K562 (cell line): ENCODE measurements around the gene RALY. TPM values are rescaled to one million over a fixed set of nuclear protein-coding genes. Genes with fewer than 3 reads are reported as not detected.

Experiments used
- ATAC-seq: fragments of 200-7000 bp; cut with Tn5 transposase; 3 replicates; pipeline ENCODE4 v1.9.1; 2020; ENCODE audit warnings: moderate library complexity
- BruUV-seq: library from RNA; stranded (reverse); fragments of 400-500 nt; replicated peaks from 2 replicates; lab custom pipeline; 2021; lab: Mats Ljungman, UMichigan
- CTCF ChIA-PET: fragments of 300-600 bp; formaldehyde crosslinking; extraction: SDS; loops from one replicate; lab custom pipeline; 2021; ENCODE audit warnings: low intra/inter-chr PET ratio; lab: Yijun Ruan, JAX
- POLR2A ChIA-PET: fragments of 300-600, 350-650 bp; sonication (Branson Sonifier 250); formaldehyde crosslinking; extraction: SDS; loops from one replicate; lab custom pipeline; 2021; ENCODE audit warnings: antibody characterized with exemption, inconsistent platforms; lab: Yijun Ruan, JAX
- DNase-seq, 4 experiments: peaks; one replicate each; pipeline versions ENCODE4 v3.0.0 to v3.0.0-alpha.2; 2011 to 2018; ENCODE audit warnings: low spot score in 3 of 4, mixed read lengths in 3 of 4; ENCODE audit errors: extremely low read depth in 1 of 4
- FAIRE-seq: peaks from 2 replicates; lab custom pipeline; 2011; peaks lifted over from hg19 to GRCh38; lab: Jason Lieb, UNC
- H2AFZ ChIP-seq: 2 replicates; pipeline ENCODE4 v1.6.0; 2011; ENCODE audit warnings: low read depth, low read length, control low read depth, inconsistent platforms
- H3K27ac ChIP-seq: fragments of 200-600 bp; 3 replicates; pipeline ENCODE4 v1.8.0; 2011; ENCODE audit warnings: low read depth, mild to moderate bottlenecking, control low read depth, inconsistent platforms, low read length, moderate library complexity, mixed read lengths; ENCODE audit errors: extremely low read depth
- H3K27me3 ChIP-seq, 2 experiments: fragments of 300-600 bp in 1 of 2; 2 replicates in 1 of 2; 3 replicates in 1 of 2; pipeline versions ENCODE4 v1.6.0 to v1.8.0; 2011; ENCODE audit warnings: inconsistent platforms in 2 of 2, low read length in 2 of 2, mild to moderate bottlenecking in 1 of 2, mixed read lengths in 1 of 2, moderate library complexity in 1 of 2; ENCODE audit not compliant: control insufficient read depth in 2 of 2, insufficient read depth in 2 of 2
- H3K36me3 ChIP-seq: fragments of 300-600 bp; 3 replicates; pipeline ENCODE4 v1.8.0; 2011; ENCODE audit warnings: mild to moderate bottlenecking, low read length, inconsistent platforms; ENCODE audit not compliant: control insufficient read depth, insufficient read depth
- H3K4me1 ChIP-seq, 2 experiments: fragments of 200-600 bp in 1 of 2; replicated peaks in 1 of 2; 2 replicates in 1 of 2; 3 replicates in 1 of 2; pipeline versions ENCODE4 v1.5.1 to v1.8.0; 2011; ENCODE audit warnings: inconsistent platforms in 2 of 2, low read length in 2 of 2, mild to moderate bottlenecking in 1 of 2, mixed read lengths in 1 of 2, moderate library complexity in 1 of 2; ENCODE audit not compliant: control insufficient read depth in 2 of 2, insufficient read depth in 2 of 2
- H3K4me2 ChIP-seq: 2 replicates; pipeline ENCODE4 v1.6.1; 2011; ENCODE audit warnings: low read length, control low read depth, inconsistent platforms, mixed read lengths; ENCODE audit not compliant: insufficient read depth
- H3K4me3 ChIP-seq: fragments of 200-600 bp; sonication (generic), shearing (Covaris generic); 2 replicates; pipeline ENCODE4 v1.5.1; 2016; ENCODE audit warnings: control low read depth, inconsistent platforms
- H3K79me2 ChIP-seq: fragments of 200-600 bp; 3 replicates; pipeline ENCODE4 v1.8.0; 2011; ENCODE audit warnings: low read length, inconsistent platforms; ENCODE audit not compliant: control insufficient read depth, insufficient read depth
- H3K9ac ChIP-seq, 2 experiments: 2 replicates each; pipeline versions ENCODE4 v1.6.0 to v1.6.1; 2011; ENCODE audit warnings: low read depth in 2 of 2, low read length in 2 of 2, control low read depth in 1 of 2, inconsistent platforms in 1 of 2, mild to moderate bottlenecking in 1 of 2, mixed read lengths in 1 of 2; ENCODE audit not compliant: insufficient read depth in 1 of 2
- H3K9me1 ChIP-seq: one replicate; pipeline ENCODE4 v1.6.0; 2011; ENCODE audit warnings: inconsistent platforms, mild to moderate bottlenecking, low read length, moderate library complexity; ENCODE audit not compliant: control insufficient read depth, insufficient read depth
- H3K9me3 ChIP-seq: replicated peaks from 2 replicates; pipeline ENCODE4 v1.5.1; 2011; ENCODE audit warnings: low read depth, low read length, inconsistent platforms; ENCODE audit not compliant: control insufficient read depth, insufficient read depth
- H4K20me1 ChIP-seq: replicated peaks from 2 replicates; pipeline ENCODE4 v1.6.1; 2011; ENCODE audit warnings: low read length, inconsistent platforms, mixed read lengths; ENCODE audit not compliant: control insufficient read depth, insufficient read depth
- ADNP ChIP-seq: fragments of 200-800 bp; sonication (Bioruptor generic); IDR thresholded peaks from 2 replicates; pipeline ENCODE4 v1.6.1; 2016; ENCODE audit warnings: missing genetic modification characterization, missing compliant biosample characterization
- BHLHE40 ChIP-seq: IDR thresholded peaks from 2 replicates; pipeline ENCODE4 v1.6.1; 2011; ENCODE audit warnings: low read length, improper control_type of control experiment
- CBX2 ChIP-seq: fragments of 200-600 bp; sonication (generic); IDR thresholded peaks from one replicate; pipeline ENCODE4 v1.6.1; 2012; ENCODE audit warnings: mild to moderate bottlenecking, low read length, inconsistent platforms; ENCODE audit not compliant: insufficient read depth, poor library complexity, severe bottlenecking
- MAZ ChIP-seq, 2 experiments: fragments of 450-650 bp in 1 of 2; sonication (generic) in 1 of 2; formaldehyde crosslinking; IDR thresholded peaks in 1 of 2; conservative IDR thresholded peaks in 1 of 2; 2 replicates each; pipeline versions ENCODE4 v1.4.0 to v1.5.0; 2020; ENCODE audit warnings: mild to moderate bottlenecking in 1 of 2, missing genetic modification reagents in 1 of 2
- MYC ChIP-seq, 2 experiments: fragments of 250-450 bp in 1 of 2; sonication (Bioruptor Pico) in 1 of 2; IDR thresholded peaks; 2 replicates each; pipeline versions ENCODE4 v1.5.1 to v1.6.1; 2012 to 2021; ENCODE audit warnings: low read depth in 2 of 2, borderline replicate concordance in 1 of 2, improper control_type of control experiment in 1 of 2, low read length in 1 of 2, mild to moderate bottlenecking in 1 of 2, moderate library complexity in 1 of 2
- RB1 ChIP-seq: fragments of 450-650 bp; IDR thresholded peaks from 2 replicates; pipeline ENCODE4 v1.6.1; 2017; ENCODE audit warnings: low read depth, mild to moderate bottlenecking
- ZNF785 ChIP-seq: fragments of 250-450 bp; sonication (Bioruptor Pico); IDR thresholded peaks from 2 replicates; pipeline ENCODE4 v1.4.0; 2020; ENCODE audit warnings: mild to moderate bottlenecking
- WGBS: fragments of 100-300 bp; shearing (Covaris generic); methylation state at CpG from one replicate; pipeline ENCODE4 v1.1.6; 2016; ENCODE audit warnings: low coverage, mixed read lengths; ENCODE audit not compliant: insufficient coverage; ENCODE audit errors: missing lambda C conversion rate; 5-methylcytosine and 5-hydroxymethylcytosine counted together
- in situ Hi-C: fragments of 300-500 bp; cut with MboI; formaldehyde crosslinking; loops from 4 replicates; pipeline ENCODE4 v1.15.0; 2018; ENCODE audit warnings: inconsistent platforms, mixed read lengths
- intact Hi-C: fragments of 100-400 bp; cut with micrococcal nuclease; formaldehyde crosslinking; loops from 2 replicates; pipeline ENCODE4 v1.14.2; 2022
- polyA plus RNA-seq, 8 experiments: library from polyadenylated mRNA; depleted of rRNA in 4 of 8; stranded (reverse) in 5 of 8; unstranded in 3 of 8; fragments of >200 nt; fragmentation: Nextera tagmentation in 2 of 8; fragmentation: Illumina TruSeq in 1 of 8; extraction: Ambion mirVana in 2 of 8; extraction: Trizol in 1 of 8; gene quantifications; 2 replicates each; pipeline versions ENCODE4 v1.2.1 to v1.2.3, GENCODE V29; 2011 to 2014; ENCODE audit warnings: inconsistent platforms in 1 of 8, missing spikeins in 1 of 8
- total RNA-seq, 7 experiments: library from RNA; depleted of rRNA in 6 of 7; stranded (reverse); fragments of >200 nt in 6 of 7; fragmentation: Illumina TruSeq in 2 of 7; extraction: Trizol in 2 of 7; gene quantifications; 2 replicates each; pipeline versions ENCODE4 v1.2.1 to v1.2.3, GENCODE V29; 2011 to 2021; ENCODE audit warnings: low replicate concordance in 1 of 7
- TF ChIP-seq, protein P1 (sequence below), 2 experiments: fragments of 200-800 bp in 1 of 2; sonication (Bioruptor generic) in 1 of 2; sonication (generic) in 1 of 2; formaldehyde crosslinking in 1 of 2; IDR thresholded peaks in 1 of 2; conservative IDR thresholded peaks in 1 of 2; 2 replicates each; pipeline versions ENCODE4 v1.5.0 to v1.6.1; 2016 to 2020; ENCODE audit warnings: missing compliant biosample characterization in 1 of 2, missing genetic modification characterization in 1 of 2, missing genetic modification reagents in 1 of 2
- TF ChIP-seq, protein P2 (sequence below): sonication (generic); formaldehyde crosslinking; IDR thresholded peaks from 2 replicates; pipeline ENCODE4 v1.4.0; 2020; ENCODE audit warnings: mild to moderate bottlenecking, missing genetic modification reagents
- TF ChIP-seq, protein P3 (sequence below): fragments of 450-650 bp; IDR thresholded peaks from 2 replicates; pipeline ENCODE4 v1.6.1; 2016
- TF ChIP-seq, protein P4 (sequence below), 3 experiments: IDR thresholded peaks in 2 of 3; conservative IDR thresholded peaks in 1 of 3; 2 replicates each; pipeline ENCODE4 v1.5.1; 2011 to 2012; ENCODE audit warnings: low read length in 3 of 3, mild to moderate bottlenecking in 3 of 3, control low read depth in 2 of 3, improper control_type of control experiment in 1 of 3, inconsistent platforms in 1 of 3, low read depth in 1 of 3, mixed read lengths in 1 of 3, moderate library complexity in 1 of 3; ENCODE audit not compliant: insufficient read depth in 2 of 3

The RALY gene
- total and polyA plus RNA-seq, 9 of the 15 experiments (the other 6 are each of a cell fraction or from before 2014, with no cell fraction given): 0.80 to 207 (median 128) TPM

DNA sequence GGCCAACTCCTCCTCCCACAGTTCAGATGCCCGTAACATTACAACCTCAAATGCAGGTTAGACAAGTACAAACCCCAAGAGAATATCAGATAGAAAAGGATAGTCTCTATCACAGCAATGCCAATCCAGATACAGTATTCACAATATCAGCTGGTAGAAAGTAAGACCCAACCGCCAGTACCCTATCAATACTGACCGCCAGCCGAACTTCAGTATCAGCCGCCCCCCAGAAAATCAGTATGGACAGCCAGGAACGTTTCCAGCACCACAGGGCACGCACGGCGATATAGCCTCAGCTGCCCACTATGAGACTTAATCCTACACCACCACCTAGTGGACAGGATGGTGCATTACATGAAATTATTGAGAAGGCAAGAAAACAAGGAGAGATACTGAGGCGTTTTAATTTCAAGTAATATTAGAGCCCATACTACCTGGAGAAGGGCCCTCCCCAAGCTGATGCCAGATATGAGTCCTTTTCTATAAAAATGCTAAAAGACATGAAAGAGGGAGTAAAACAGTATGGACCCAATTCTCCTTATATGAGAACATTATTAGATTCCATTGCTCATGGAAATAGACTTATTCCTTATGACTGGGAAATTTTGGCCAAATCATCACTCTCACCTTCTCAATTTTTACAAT lies 135.9 kb downstream of the RALY start:
- CTCF ChIA-PET: interaction anchor here (0.6 to 2.4 kb wide), 5 partner anchors 61 to 1034 kb away, joined by 3 to 16 read pairs (median 6); no protein-coding TSS in a partner anchor
- 0 out of 2 replicates have a peak, but pooled peaks have one; percentile 14 for TF ChIP-seq RB1
- TF ChIP-seq, protein P1, sequence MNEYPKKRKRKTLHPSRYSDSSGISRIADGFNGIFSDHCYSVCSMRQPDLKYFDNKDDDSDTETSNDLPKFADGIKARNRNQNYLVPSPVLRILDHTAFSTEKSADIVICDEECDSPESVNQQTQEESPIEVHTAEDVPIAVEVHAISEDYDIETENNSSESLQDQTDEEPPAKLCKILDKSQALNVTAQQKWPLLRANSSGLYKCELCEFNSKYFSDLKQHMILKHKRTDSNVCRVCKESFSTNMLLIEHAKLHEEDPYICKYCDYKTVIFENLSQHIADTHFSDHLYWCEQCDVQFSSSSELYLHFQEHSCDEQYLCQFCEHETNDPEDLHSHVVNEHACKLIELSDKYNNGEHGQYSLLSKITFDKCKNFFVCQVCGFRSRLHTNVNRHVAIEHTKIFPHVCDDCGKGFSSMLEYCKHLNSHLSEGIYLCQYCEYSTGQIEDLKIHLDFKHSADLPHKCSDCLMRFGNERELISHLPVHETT (CRISPR knock-in tag; conservative IDR thresholded peaks at IDR 0.05 in 1 of 2, IDR thresholded peaks at IDR 0.05 in 1 of 2): no peak
- peak; percentile 47; the same call in 1 of the 2 replicates for TF ChIP-seq BHLHE40
- TF ChIP-seq, protein P2, sequence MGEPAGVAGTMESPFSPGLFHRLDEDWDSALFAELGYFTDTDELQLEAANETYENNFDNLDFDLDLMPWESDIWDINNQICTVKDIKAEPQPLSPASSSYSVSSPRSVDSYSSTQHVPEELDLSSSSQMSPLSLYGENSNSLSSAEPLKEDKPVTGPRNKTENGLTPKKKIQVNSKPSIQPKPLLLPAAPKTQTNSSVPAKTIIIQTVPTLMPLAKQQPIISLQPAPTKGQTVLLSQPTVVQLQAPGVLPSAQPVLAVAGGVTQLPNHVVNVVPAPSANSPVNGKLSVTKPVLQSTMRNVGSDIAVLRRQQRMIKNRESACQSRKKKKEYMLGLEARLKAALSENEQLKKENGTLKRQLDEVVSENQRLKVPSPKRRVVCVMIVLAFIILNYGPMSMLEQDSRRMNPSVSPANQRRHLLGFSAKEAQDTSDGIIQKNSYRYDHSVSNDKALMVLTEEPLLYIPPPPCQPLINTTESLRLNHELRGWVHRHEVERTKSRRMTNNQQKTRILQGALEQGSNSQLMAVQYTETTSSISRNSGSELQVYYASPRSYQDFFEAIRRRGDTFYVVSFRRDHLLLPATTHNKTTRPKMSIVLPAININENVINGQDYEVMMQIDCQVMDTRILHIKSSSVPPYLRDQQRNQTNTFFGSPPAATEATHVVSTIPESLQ (CRISPR knock-in tag): no peak
- no peak for TF ChIP-seq ZNF785 (CRISPR knock-in tag)
- TF ChIP-seq MAZ (CRISPR knock-in tag; conservative IDR thresholded peaks at IDR 0.05 in 1 of 2, IDR thresholded peaks at IDR 0.05 in 1 of 2): no peak
- no peak for TF ChIP-seq CBX2
- TF ChIP-seq MYC (IDR thresholded peaks at IDR 0.05; ENCODE audit: low read depth, low read length): 0 out of 2 replicates have a peak, but pooled peaks have one; percentile 24
- TF ChIP-seq MYC (CRISPR knock-in tag; IDR thresholded peaks at IDR 0.05; ENCODE audit: borderline replicate concordance, low read depth): no peak
- TF ChIP-seq, protein P3, sequence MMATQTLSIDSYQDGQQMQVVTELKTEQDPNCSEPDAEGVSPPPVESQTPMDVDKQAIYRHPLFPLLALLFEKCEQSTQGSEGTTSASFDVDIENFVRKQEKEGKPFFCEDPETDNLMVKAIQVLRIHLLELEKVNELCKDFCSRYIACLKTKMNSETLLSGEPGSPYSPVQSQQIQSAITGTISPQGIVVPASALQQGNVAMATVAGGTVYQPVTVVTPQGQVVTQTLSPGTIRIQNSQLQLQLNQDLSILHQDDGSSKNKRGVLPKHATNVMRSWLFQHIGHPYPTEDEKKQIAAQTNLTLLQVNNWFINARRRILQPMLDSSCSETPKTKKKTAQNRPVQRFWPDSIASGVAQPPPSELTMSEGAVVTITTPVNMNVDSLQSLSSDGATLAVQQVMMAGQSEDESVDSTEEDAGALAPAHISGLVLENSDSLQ: no peak
- no peak for TF ChIP-seq ADNP (tag)
- TF ChIP-seq, protein P4, sequence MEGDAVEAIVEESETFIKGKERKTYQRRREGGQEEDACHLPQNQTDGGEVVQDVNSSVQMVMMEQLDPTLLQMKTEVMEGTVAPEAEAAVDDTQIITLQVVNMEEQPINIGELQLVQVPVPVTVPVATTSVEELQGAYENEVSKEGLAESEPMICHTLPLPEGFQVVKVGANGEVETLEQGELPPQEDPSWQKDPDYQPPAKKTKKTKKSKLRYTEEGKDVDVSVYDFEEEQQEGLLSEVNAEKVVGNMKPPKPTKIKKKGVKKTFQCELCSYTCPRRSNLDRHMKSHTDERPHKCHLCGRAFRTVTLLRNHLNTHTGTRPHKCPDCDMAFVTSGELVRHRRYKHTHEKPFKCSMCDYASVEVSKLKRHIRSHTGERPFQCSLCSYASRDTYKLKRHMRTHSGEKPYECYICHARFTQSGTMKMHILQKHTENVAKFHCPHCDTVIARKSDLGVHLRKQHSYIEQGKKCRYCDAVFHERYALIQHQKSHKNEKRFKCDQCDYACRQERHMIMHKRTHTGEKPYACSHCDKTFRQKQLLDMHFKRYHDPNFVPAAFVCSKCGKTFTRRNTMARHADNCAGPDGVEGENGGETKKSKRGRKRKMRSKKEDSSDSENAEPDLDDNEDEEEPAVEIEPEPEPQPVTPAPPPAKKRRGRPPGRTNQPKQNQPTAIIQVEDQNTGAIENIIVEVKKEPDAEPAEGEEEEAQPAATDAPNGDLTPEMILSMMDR (IDR thresholded peaks at IDR 0.05 in 2 of 3, conservative IDR thresholded peaks at IDR 0.05 in 1 of 3; ENCODE audit: insufficient read depth in 2 of 3, low read depth in 1 of 3, low read length in 3 of 3): peak; percentile 81 to 95 (median 89)

More for the DNA sequence above, 135.9 kb downstream of the RALY start:
- FAIRE-seq: peak; percentile 89
- Histone ChIP-seq H3K4me2 (peak overlapping the region; percentile 59), H3K4me3 (no peak overlapping the region), H3K36me3 (no peaks in the 10 kb centered on the region), H3K27me3 (no peaks in the 10 kb centered on the region), H3K27ac (no peak overlapping the region), H3K9me1 (no peaks in the 10 kb centered on the region), H3K79me2 (no peaks in the 10 kb centered on the region), H4K20me1 (no peaks in the 10 kb centered on the region), H3K4me1 (peaks cover 7 to 12% of the 10 kb centered on the region in 2 experiments; a peak in 4 of 5 replicates), H3K9ac (no peak overlapping the region), H2AFZ (peak overlapping the region; percentile 67), H3K9me3 (no peaks in the 10 kb centered on the region)
- intact Hi-C loops (loop anchor here (1.0 to 5.0 kb wide), 5 partner anchors 43 to 267 kb away; no protein-coding TSS in a partner anchor), in situ Hi-C loops (loop anchor here (5.0 kb wide), 1 partner anchor 192 kb away; no protein-coding TSS in a partner anchor)
- POLR2A ChIA-PET: interaction anchor here (1.0 kb wide), 1 partner anchor 9 kb away, joined by 4 read pairs; no protein-coding TSS in a partner anchor
- BruUV-seq: no TSS peak
- peak; percentile 64 to 84 (median 69) for DNase-seq
- WGBS: 0% methylated on average over 10 of the region's 10 CpGs
- ATAC-seq: peak; percentile 94
